ENCODE results near the gene DUS4L. TPM values are rescaled to one million over a fixed set of nuclear protein-coding genes. Genes with fewer than 3 reads are reported as not detected.
A peak's percentile ranks its signal among the peaks of the same experiment; 100 is the strongest.

Gene DUS4L
- polyA plus RNA-seq, 1 experiment = 2.2 TPM

- Histone ChIP-seq H3K36me3 (ENCODE audit: control insufficient read depth, insufficient read depth, low read length) (no peaks in the 10 kb centered on the region), H3K4me3 (ENCODE audit: low read depth, low read length) (peak overlapping the region; percentile 69), H3K27me3 (ENCODE audit: control insufficient read depth, insufficient read depth, low read length) (no peaks in the 10 kb centered on the region)
- POLR2A ChIA-PET = no interaction called here
- TF ChIP-seq CTCF (IDR thresholded peaks at IDR 0.05; ENCODE audit: insufficient read depth, low read depth, low read length) = no peak
- CTCF ChIA-PET = interaction anchor here (1.4 to 2.0 kb wide), 2 partner anchors 13 to 118 kb away, joined by 3 to 6 read pairs; no protein-coding TSS in a partner anchor
- no peak for DNase-seq (ENCODE audit: low read depth)
These were observed 17.1 kb downstream of the DUS4L start for GRCh38 chr7:107580716-107581383.

- H3K27me3 ChIP-seq (ENCODE audit: control insufficient read depth, insufficient read depth, low read length) = no peaks in the 10 kb centered on the region
- no peak for TF ChIP-seq CTCF (IDR thresholded peaks at IDR 0.05; ENCODE audit: insufficient read depth, low read depth, low read length)
- ChIA-PET CTCF (interaction anchor here (2.0 kb wide), 1 partner anchor 13 kb away, joined by 6 read pairs; no protein-coding TSS in a partner anchor), POLR2A (no interaction called here)
- DNase-seq (ENCODE audit: low read depth) = no peak
- no peaks in the 10 kb centered on the region for H3K36me3 ChIP-seq (ENCODE audit: control insufficient read depth, insufficient read depth, low read length)
- no peak overlapping the region; the same call in 1 of the 2 replicates for H3K4me3 ChIP-seq (ENCODE audit: low read depth, low read length)
These were observed 17.7 kb downstream of the DUS4L start for GRCh38 chr7:107581387-107582013.

GRCh38 chr7:107582875-107583274 lies 19.1 kb downstream of the DUS4L start:
- Histone ChIP-seq H3K4me3 (ENCODE audit: low read depth, low read length) (no peak overlapping the region), H3K36me3 (ENCODE audit: control insufficient read depth, insufficient read depth, low read length) (no peaks in the 10 kb centered on the region; the same call in 1 of the 2 replicates), H3K27me3 (ENCODE audit: control insufficient read depth, insufficient read depth, low read length) (no peaks in the 10 kb centered on the region)
- TF ChIP-seq CTCF (IDR thresholded peaks at IDR 0.05; ENCODE audit: insufficient read depth, low read depth, low read length) = no peak
- CTCF ChIA-PET = interaction anchor here (2.0 kb wide), 1 partner anchor 11 kb away, joined by 6 read pairs; no protein-coding TSS in a partner anchor
- POLR2A ChIA-PET = no interaction called here
- DNase-seq (ENCODE audit: low read depth) = no peak

GRCh38 chr7:107584716-107585115 lies 20.9 kb downstream of the DUS4L start:
- no peaks in the 10 kb centered on the region; the same call in 1 of the 2 replicates for H3K36me3 ChIP-seq (ENCODE audit: control insufficient read depth, insufficient read depth, low read length)
- H3K4me3 ChIP-seq (ENCODE audit: low read depth, low read length) = no peak overlapping the region
- CTCF ChIA-PET = interaction anchor here (1.1 to 2.2 kb wide), 3 partner anchors 10 to 121 kb away, joined by 3 to 7 read pairs (median 3); no protein-coding TSS in a partner anchor
- H3K27me3 ChIP-seq (ENCODE audit: control insufficient read depth, insufficient read depth, low read length) = no peaks in the 10 kb centered on the region
- POLR2A ChIA-PET = no interaction called here
- DNase-seq (ENCODE audit: low read depth) = no peak
- no peak for TF ChIP-seq CTCF (IDR thresholded peaks at IDR 0.05; ENCODE audit: insufficient read depth, low read depth, low read length)

GRCh38 chr7:107588529-107589130 lies 24.9 kb downstream of the DUS4L start:
- H3K4me3 ChIP-seq (ENCODE audit: low read depth, low read length) = no peak overlapping the region
- POLR2A ChIA-PET = no interaction called here
- TF ChIP-seq CTCF (IDR thresholded peaks at IDR 0.05; ENCODE audit: insufficient read depth, low read depth, low read length) = no peak
- no peaks in the 10 kb centered on the region for H3K27me3 ChIP-seq (ENCODE audit: control insufficient read depth, insufficient read depth, low read length)
- H3K36me3 ChIP-seq (ENCODE audit: control insufficient read depth, insufficient read depth, low read length) = no peaks in the 10 kb centered on the region; the same call in 1 of the 2 replicates
- CTCF ChIA-PET = interaction anchor here (0.5 kb wide), 1 partner anchor 119 kb away, joined by 3 read pairs; no protein-coding TSS in a partner anchor
- no peak for DNase-seq (ENCODE audit: low read depth)

All from BJ (cell line).